Stimulated activated CD8-positive, alpha-beta memory T cell treated with anti-CD3 and anti-CD28 coated beads, Interleukin-4, amount 100 ng/mL, for 24 hours (primary cell): ENCODE results near the gene NKX1-2.

Experiments used
- DNase-seq: peaks from one replicate; pipeline ENCODE4 v3.0.0-alpha.2; 2020; ENCODE audit warnings: low read depth

NKX1-2 gene

DNA sequence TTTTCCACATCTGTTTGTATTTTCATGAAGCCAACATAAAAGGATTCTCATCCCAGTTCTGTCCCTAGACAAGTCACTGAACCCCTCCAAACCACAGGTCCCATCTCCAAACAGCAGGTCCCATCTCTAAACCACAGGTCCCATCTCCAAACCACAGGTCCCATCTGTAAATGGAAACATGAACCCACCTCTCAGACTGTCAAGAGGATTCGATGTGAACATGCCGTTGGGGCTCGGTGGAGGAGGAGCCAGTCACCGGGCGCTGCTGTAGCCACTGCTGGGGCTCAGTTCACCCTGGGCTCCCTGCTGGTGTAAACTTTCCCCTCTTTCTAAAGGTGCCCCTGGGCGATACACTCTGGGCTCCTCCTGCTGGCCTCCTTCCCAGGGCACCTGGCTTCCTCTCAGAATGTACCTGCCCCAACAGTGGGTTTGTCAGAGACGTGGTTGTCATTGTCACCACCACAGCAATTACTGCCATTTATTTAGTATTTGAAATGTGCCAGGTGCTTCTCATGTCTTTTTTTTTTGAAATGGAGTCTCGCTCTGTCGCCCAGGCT lies 24.8 kb upstream of the NKX1-2 start:
- no peak for DNase-seq

GRCh38 chr10:124473070-124473469 lies 23.2 kb upstream of the NKX1-2 start:
- no peak for DNase-seq

GRCh38 chr10:124472071-124472470 lies 22.2 kb upstream of the NKX1-2 start:
- DNase-seq: no peak

DNA sequence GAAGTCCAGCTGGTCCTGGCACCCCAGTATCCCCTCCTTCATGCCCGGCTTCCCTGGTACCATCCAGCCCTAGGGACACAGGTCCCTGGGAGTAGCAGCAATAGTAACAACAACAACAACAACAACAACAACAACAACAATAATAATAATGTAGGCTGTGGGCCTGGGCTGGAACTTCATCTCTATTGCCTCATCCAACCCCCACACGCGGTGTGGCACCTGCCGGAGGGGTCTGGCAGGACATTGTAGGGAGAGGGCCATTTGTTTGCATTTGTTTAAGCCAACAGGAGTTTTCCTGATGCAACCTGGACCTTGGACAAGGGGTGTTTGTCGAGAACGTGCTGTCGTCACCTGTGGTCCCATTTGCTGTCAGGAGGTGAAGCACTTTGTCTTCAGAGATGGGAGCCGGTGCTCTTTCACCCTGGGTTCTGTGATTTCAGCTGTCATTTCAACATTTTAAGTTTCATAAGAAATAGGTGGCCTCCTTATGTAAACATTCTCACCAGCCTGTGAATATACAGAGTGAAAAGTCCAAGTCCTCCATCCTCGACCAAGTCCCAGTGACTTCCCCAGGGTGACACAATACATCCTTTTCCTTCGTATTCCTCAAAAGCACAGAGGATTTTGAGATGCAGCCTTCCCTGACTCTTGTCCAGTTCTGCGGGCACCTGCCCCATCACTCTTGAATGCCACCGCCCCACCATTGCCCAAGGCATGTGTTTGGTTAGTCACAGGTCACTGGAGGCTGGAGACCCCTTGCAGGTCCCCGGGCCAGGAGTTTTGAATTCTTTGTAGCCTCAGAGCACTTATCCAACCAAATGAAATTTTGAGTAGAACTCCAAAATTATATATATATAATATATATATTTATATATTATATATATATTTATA lies 21.0 kb upstream of the NKX1-2 start:
- DNase-seq: no peak

GRCh38 chr10:124469956-124470484 lies 20.2 kb upstream of the NKX1-2 start:
- DNase-seq: no peak

GRCh38 chr10:124468624-124469023 lies 18.8 kb upstream of the NKX1-2 start:
- no peak for DNase-seq

DNA sequence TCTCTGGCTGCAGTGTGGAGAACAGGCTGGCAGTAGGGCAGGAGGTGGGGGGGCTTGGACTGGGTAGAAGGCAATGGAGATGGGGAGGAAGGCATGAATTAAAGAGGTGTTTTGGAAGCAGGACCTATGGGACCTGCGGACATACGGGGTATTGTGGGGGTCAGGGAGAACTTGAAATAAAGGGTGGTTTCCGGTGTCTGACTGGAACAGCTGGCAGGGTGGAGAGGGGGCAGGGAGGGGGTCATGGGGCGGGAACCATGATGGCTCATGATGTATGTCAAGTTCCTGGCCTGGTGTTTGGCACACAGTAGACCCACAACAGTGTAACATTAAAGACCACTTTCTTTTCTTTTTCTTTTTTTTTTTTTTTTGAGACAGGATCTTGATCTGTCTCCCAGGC lies 17.3 kb upstream of the NKX1-2 start:
- no peak for DNase-seq

- no peak for DNase-seq
These were observed 16.1 kb upstream of the NKX1-2 start for GRCh38 chr10:124465777-124466488.

DNA sequence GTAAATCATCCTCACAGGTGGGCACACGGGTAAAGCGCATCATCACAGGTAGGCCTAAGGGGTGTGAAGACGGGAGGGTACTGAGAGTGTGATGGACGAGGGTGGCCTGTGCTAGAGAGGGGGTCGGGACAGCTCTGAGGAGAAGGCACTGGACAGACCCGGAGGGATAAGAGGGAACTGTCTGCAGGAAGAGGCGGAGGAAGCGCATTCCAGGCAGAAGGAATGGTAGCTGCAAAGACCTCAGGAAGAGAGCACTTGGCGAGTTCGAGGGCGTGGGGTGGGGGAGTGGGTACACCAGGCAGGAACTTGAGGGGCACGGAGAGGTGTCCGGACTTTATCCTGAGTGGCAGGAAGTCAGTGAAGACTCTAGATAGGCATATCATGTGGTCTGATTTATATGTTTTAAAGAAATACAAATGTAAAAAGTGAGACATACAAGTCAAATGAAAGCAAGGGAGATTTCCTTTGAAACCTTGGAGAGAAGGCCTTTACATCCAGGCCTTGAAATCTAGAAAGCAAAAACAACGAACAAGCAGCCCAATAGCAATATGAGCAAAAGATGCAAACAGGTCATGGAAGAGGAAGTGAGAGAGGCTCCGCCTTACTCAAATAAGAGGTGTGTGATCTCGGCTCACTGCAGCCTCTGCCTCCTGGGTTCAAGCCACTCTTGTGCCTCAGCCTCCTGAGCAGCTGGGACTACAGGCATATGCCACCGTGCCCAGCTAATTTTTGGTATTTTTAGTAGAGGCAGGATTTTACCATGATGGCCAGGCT lies 15.4 kb upstream of the NKX1-2 start:
- DNase-seq: no peak

DNA sequence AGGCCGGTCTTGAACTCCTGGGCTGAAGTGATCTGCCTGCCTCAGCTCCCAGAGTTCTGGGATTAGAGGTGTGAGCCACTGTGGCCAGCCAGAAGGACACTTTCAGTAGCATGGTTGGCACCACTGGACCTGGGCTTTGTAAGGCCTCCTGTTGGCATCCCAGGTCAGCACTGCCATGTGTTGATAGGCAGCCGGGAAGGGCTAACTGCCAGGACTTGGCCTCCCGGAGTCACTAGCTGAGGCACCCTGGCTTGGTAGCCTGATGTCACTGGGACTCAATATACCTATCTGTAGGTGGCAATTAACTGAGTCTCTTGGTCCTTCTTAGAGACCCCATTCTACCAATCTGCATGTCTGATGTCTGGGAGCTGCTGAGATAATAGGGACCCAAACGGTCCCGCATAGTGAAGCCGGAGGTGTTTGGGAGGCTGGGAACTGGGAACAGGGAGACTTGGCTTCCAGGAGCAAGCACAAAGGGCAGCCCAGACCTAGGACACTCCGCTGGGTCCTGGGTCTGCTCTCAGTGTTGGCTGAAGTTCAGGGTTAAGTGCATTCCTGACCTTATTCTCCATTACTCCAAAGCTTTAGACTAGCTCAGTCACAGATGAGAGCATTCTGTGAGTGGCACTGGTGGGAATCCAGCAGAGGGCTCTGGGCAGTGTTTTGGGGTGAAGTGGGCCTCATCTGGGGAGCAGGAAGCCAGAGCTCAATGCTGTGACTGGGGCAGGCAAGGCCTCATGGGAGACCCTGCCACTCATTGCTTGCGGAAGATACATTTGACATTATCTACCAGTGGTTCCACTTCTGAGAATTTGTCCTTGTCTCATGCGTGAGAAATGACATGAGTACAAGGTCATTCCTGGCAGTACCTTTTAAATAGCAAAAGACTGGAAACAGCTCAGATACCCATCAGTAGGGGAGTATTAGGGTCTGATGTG lies 14.5 kb upstream of the NKX1-2 start:
- no peak for DNase-seq

DNA sequence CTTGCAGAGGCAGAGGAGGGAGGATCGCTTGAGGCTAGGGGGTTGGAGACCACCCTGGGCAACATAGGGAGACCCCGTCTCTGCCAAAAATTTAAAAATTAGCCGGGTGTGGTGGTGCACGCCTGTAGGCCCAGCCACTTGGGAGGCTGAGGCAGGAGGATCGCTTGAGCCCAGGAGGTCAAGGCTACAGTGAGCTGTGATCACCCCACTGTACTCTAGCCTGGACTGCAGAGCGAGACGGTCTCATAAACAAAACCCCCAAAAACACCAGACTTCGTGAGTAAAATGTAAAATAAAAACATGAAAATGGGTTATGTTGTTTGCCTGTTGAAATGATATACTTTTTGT lies 12.5 kb upstream of the NKX1-2 start:
- no peak for DNase-seq

GRCh38 chr10:124461642-124462347 lies 12.0 kb upstream of the NKX1-2 start, which contains the start of gene LHPP:
LHPP (plus strand) TSS chr10:124461823; CDS start chr10:124461863, 40 bp downstream.
- DNase-seq: peak; percentile 83

GRCh38 chr10:124460144-124460543 lies 10.3 kb upstream of the NKX1-2 start:
- DNase-seq: no peak

DNA sequence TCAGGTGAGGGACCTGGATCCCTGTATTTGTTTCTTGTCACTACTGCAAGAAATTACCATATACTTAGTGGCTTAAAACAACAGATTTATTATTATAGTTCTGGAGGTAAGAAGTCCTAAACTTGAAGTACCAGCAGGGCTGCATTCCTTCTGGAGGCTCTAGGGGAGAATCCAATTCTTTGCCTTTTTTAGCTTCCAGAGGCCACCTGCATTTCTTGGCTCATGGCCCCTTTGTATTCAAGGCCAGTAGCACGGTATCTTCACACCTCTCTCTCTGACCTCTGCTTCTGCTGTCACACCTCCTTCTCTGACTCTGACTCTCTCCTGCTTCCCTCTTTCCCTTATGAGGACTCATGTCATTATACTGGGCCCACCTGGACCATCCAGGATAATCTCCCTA lies 9.6 kb upstream of the NKX1-2 start:
- DNase-seq: no peak

- DNase-seq: no peak
These were observed 9.1 kb upstream of the NKX1-2 start for GRCh38 chr10:124458889-124459288.

DNA sequence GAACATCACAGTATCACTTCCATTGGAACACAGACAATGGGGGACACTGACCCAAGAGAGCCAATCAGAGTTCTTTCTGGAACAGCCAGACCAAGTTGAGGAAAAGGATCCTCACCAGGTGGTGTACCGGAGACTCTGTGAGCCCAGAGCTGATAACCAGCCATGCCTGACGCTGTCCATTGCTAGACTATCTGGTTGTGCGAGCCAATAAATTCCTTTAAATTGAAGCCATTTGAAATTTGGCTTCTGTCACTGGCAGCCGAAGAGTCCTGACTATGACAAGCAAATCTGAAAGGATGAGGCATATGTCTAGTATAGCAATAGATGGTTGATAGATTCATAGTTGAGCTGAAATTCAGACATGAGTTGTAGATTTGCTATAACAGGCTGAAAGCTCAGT lies 8.6 kb upstream of the NKX1-2 start:
- DNase-seq: no peak

DNA sequence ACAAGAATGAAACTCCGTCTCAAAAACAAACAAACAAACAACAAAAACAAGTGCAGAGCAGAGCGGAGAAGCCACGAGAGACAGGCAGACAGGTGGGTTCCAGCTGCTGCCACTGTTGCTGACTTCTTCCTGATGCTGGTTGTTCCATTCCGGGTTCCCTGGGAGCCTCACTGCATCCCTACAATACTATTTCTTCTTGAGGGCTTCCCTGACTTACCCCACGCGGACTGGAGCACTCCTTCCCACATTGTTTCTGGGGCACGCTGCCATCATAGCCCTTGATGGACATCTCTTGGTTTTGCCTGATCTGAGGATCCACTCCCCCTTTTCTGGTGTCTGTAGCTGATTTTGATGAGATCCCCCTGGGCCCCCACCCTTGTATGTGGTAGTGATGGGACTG lies 5.6 kb upstream of the NKX1-2 start:
- DNase-seq: no peak

DNA sequence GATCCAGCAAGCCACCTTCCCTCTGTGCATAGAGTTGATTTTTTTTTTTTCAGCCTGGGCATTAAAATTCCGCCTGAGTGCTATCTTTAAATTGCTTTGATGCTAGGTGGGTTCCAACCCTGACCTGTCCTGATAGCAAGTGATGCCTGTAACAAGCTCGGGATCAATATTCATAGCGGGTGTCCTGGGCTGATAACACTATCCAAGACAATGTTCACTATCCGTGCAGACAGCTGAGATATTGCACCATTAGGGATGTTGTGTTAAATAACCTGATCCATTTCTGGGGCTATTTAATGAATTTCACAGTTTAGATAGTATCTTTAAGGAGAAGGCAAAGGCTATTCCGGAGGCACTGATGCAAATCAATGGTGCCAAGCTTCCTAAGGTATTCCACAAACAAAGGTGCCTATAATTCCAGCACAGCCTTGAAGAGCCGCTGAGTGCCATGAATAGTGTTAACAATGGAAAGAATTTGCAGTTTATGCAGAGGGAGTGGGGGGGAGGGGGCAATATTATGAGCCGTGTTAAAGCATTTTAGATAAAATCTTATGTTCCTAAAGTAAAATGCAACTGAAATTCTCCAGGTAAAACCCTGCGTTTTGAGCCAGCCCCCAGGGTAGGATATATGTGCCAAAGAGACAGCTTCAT lies 4.2 kb upstream of the NKX1-2 start:
- no peak for DNase-seq

- no peak for DNase-seq
These were observed 1.4 kb upstream of the NKX1-2 start for GRCh38 chr10:124451276-124451675.

DNA sequence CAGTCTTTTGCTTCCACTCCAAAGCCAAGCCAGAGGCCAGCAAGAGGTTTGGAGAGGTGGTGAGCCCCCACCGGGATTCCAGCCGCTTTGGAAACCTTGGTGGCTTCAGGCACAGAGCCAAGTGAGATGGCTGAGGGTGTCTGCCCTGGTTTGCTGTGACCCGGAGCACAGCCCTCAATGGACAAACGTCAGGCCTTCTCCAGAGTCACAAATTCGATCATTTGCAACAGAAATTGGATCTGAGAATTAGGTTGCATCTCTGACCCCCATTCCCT lies 885 bp upstream of the NKX1-2 start:
- DNase-seq: no peak
